K562 (cell line): ENCODE data around the gene WDR47. TPM values are rescaled to one million over a fixed set of nuclear protein-coding genes. Genes with fewer than 3 reads are reported as not detected.

Experiments used
- ATAC-seq: fragments of 200-7000 bp; cut with Tn5 transposase; 3 replicates; pipeline ENCODE4 v1.9.1; 2020; ENCODE audit warnings: moderate library complexity
- BruUV-seq: library from RNA; stranded (reverse); fragments of 400-500 nt; replicated peaks from 2 replicates; lab custom pipeline; 2021; lab: Mats Ljungman, UMichigan
- CTCF ChIA-PET: fragments of 300-600 bp; formaldehyde crosslinking; extraction: SDS; loops from one replicate; lab custom pipeline; 2021; ENCODE audit warnings: low intra/inter-chr PET ratio; lab: Yijun Ruan, JAX
- POLR2A ChIA-PET: fragments of 300-600, 350-650 bp; sonication (Branson Sonifier 250); formaldehyde crosslinking; extraction: SDS; loops from one replicate; lab custom pipeline; 2021; ENCODE audit warnings: antibody characterized with exemption, inconsistent platforms; lab: Yijun Ruan, JAX
- DNase-seq, 4 experiments: peaks; one replicate each; pipeline versions ENCODE4 v3.0.0 to v3.0.0-alpha.2; 2011 to 2018; ENCODE audit warnings: low spot score in 3 of 4, mixed read lengths in 3 of 4; ENCODE audit errors: extremely low read depth in 1 of 4
- FAIRE-seq: peaks from 2 replicates; lab custom pipeline; 2011; peaks lifted over from hg19 to GRCh38; lab: Jason Lieb, UNC
- H2AFZ ChIP-seq: 2 replicates; pipeline ENCODE4 v1.6.0; 2011; ENCODE audit warnings: low read depth, low read length, control low read depth, inconsistent platforms
- H3K27ac ChIP-seq: fragments of 200-600 bp; 3 replicates; pipeline ENCODE4 v1.8.0; 2011; ENCODE audit warnings: low read depth, mild to moderate bottlenecking, control low read depth, inconsistent platforms, low read length, moderate library complexity, mixed read lengths; ENCODE audit errors: extremely low read depth
- H3K27me3 ChIP-seq, 2 experiments: fragments of 300-600 bp in 1 of 2; 2 replicates in 1 of 2; 3 replicates in 1 of 2; pipeline versions ENCODE4 v1.6.0 to v1.8.0; 2011; ENCODE audit warnings: inconsistent platforms in 2 of 2, low read length in 2 of 2, mild to moderate bottlenecking in 1 of 2, mixed read lengths in 1 of 2, moderate library complexity in 1 of 2; ENCODE audit not compliant: control insufficient read depth in 2 of 2, insufficient read depth in 2 of 2
- H3K36me3 ChIP-seq: fragments of 300-600 bp; 3 replicates; pipeline ENCODE4 v1.8.0; 2011; ENCODE audit warnings: mild to moderate bottlenecking, low read length, inconsistent platforms; ENCODE audit not compliant: control insufficient read depth, insufficient read depth
- H3K4me1 ChIP-seq, 2 experiments: fragments of 200-600 bp in 1 of 2; replicated peaks in 1 of 2; 2 replicates in 1 of 2; 3 replicates in 1 of 2; pipeline versions ENCODE4 v1.5.1 to v1.8.0; 2011; ENCODE audit warnings: inconsistent platforms in 2 of 2, low read length in 2 of 2, mild to moderate bottlenecking in 1 of 2, mixed read lengths in 1 of 2, moderate library complexity in 1 of 2; ENCODE audit not compliant: control insufficient read depth in 2 of 2, insufficient read depth in 2 of 2
- H3K4me2 ChIP-seq: 2 replicates; pipeline ENCODE4 v1.6.1; 2011; ENCODE audit warnings: low read length, control low read depth, inconsistent platforms, mixed read lengths; ENCODE audit not compliant: insufficient read depth
- H3K4me3 ChIP-seq: fragments of 200-600 bp; sonication (generic), shearing (Covaris generic); 2 replicates; pipeline ENCODE4 v1.5.1; 2016; ENCODE audit warnings: control low read depth, inconsistent platforms
- H3K79me2 ChIP-seq: fragments of 200-600 bp; 3 replicates; pipeline ENCODE4 v1.8.0; 2011; ENCODE audit warnings: low read length, inconsistent platforms; ENCODE audit not compliant: control insufficient read depth, insufficient read depth
- H3K9ac ChIP-seq, 2 experiments: 2 replicates each; pipeline versions ENCODE4 v1.6.0 to v1.6.1; 2011; ENCODE audit warnings: low read depth in 2 of 2, low read length in 2 of 2, control low read depth in 1 of 2, inconsistent platforms in 1 of 2, mild to moderate bottlenecking in 1 of 2, mixed read lengths in 1 of 2; ENCODE audit not compliant: insufficient read depth in 1 of 2
- H3K9me1 ChIP-seq: one replicate; pipeline ENCODE4 v1.6.0; 2011; ENCODE audit warnings: inconsistent platforms, mild to moderate bottlenecking, low read length, moderate library complexity; ENCODE audit not compliant: control insufficient read depth, insufficient read depth
- H3K9me3 ChIP-seq: replicated peaks from 2 replicates; pipeline ENCODE4 v1.5.1; 2011; ENCODE audit warnings: low read depth, low read length, inconsistent platforms; ENCODE audit not compliant: control insufficient read depth, insufficient read depth
- H4K20me1 ChIP-seq: replicated peaks from 2 replicates; pipeline ENCODE4 v1.6.1; 2011; ENCODE audit warnings: low read length, inconsistent platforms, mixed read lengths; ENCODE audit not compliant: control insufficient read depth, insufficient read depth
- EHMT2 ChIP-seq: fragments of 450-650 bp; IDR thresholded peaks from 2 replicates; pipeline ENCODE4 v1.6.1; 2018; ENCODE audit warnings: antibody characterized with exemption
- FOXP1 ChIP-seq: sonication (generic); formaldehyde crosslinking; IDR thresholded peaks from 2 replicates; pipeline ENCODE4 v1.8.0; 2022; ENCODE audit warnings: mild to moderate bottlenecking, missing genetic modification reagents
- FUS ChIP-seq: fragments of 200-400 bp; formaldehyde crosslinking; optimal IDR thresholded peaks from 2 replicates; pipeline ENCODE3; 2017; ENCODE audit warnings: low read depth, low read length
- NFE2 ChIP-seq: IDR thresholded peaks from 2 replicates; pipeline ENCODE4 v1.6.1; 2014; ENCODE audit warnings: antibody characterized with exemption, low read depth
- NFYB ChIP-seq: IDR thresholded peaks from 2 replicates; pipeline ENCODE4 v1.6.1; 2011; ENCODE audit warnings: mild to moderate bottlenecking, moderate library complexity; ENCODE audit not compliant: insufficient read length; ENCODE audit errors: extremely low read depth
- RFX1 ChIP-seq: fragments of 450-650 bp; IDR thresholded peaks from 2 replicates; pipeline ENCODE4 v1.6.1; 2016; ENCODE audit warnings: mild to moderate bottlenecking, moderate library complexity
- RHOXF2B ChIP-seq: fragments of 250-450 bp; sonication (Bioruptor Pico); conservative IDR thresholded peaks from 2 replicates; pipeline ENCODE4 v1.5.1; 2021
- ZKSCAN3 ChIP-seq: fragments of 250-450 bp; sonication (Bioruptor Pico); IDR thresholded peaks from 2 replicates; pipeline ENCODE4 v1.4.0; 2020
- ZKSCAN8 ChIP-seq: fragments of 200-800 bp; sonication (Bioruptor generic); IDR thresholded peaks from 2 replicates; pipeline ENCODE4 v1.6.1; 2016; ENCODE audit warnings: missing genetic modification characterization, missing compliant biosample characterization
- ZNF263 ChIP-seq: sonication (generic); formaldehyde crosslinking; IDR thresholded peaks from 2 replicates; pipeline ENCODE4 v1.8.0; 2022; ENCODE audit warnings: mild to moderate bottlenecking, missing genetic modification reagents, borderline replicate concordance
- WGBS: fragments of 100-300 bp; shearing (Covaris generic); methylation state at CpG from one replicate; pipeline ENCODE4 v1.1.6; 2016; ENCODE audit warnings: low coverage, mixed read lengths; ENCODE audit not compliant: insufficient coverage; ENCODE audit errors: missing lambda C conversion rate; 5-methylcytosine and 5-hydroxymethylcytosine counted together
- in situ Hi-C: fragments of 300-500 bp; cut with MboI; formaldehyde crosslinking; loops from 4 replicates; pipeline ENCODE4 v1.15.0; 2018; ENCODE audit warnings: inconsistent platforms, mixed read lengths
- intact Hi-C: fragments of 100-400 bp; cut with micrococcal nuclease; formaldehyde crosslinking; loops from 2 replicates; pipeline ENCODE4 v1.14.2; 2022
- polyA plus RNA-seq, 8 experiments: library from polyadenylated mRNA; depleted of rRNA in 4 of 8; stranded (reverse) in 5 of 8; unstranded in 3 of 8; fragments of >200 nt; fragmentation: Nextera tagmentation in 2 of 8; fragmentation: Illumina TruSeq in 1 of 8; extraction: Ambion mirVana in 2 of 8; extraction: Trizol in 1 of 8; gene quantifications; 2 replicates each; pipeline versions ENCODE4 v1.2.1 to v1.2.3, GENCODE V29; 2011 to 2014; ENCODE audit warnings: inconsistent platforms in 1 of 8, missing spikeins in 1 of 8
- total RNA-seq, 7 experiments: library from RNA; depleted of rRNA in 6 of 7; stranded (reverse); fragments of >200 nt in 6 of 7; fragmentation: Illumina TruSeq in 2 of 7; extraction: Trizol in 2 of 7; gene quantifications; 2 replicates each; pipeline versions ENCODE4 v1.2.1 to v1.2.3, GENCODE V29; 2011 to 2021; ENCODE audit warnings: low replicate concordance in 1 of 7
- TF ChIP-seq, protein P1 (sequence below): IDR thresholded peaks from 3 replicates; pipeline ENCODE4 v1.6.1; 2011; ENCODE audit warnings: borderline replicate concordance, mild to moderate bottlenecking; ENCODE audit not compliant: insufficient read length, insufficient read depth
- TF ChIP-seq, protein P2 (sequence below), 2 experiments: IDR thresholded peaks; 2 replicates each; pipeline ENCODE4 v1.6.1; 2012; ENCODE audit warnings: improper control_type of control experiment in 2 of 2, low read depth in 2 of 2, low read length in 2 of 2, borderline replicate concordance in 1 of 2
- TF ChIP-seq, protein P3 (sequence below): fragments of 150-350 bp; IDR thresholded peaks from 2 replicates; pipeline ENCODE4 v1.6.1; 2014; ENCODE audit warnings: low read depth, mild to moderate bottlenecking, low read length, borderline replicate concordance

WDR47 gene
- total and polyA plus RNA-seq, 9 of the 15 experiments (the other 6 are each of a cell fraction or from before 2014, with no cell fraction given): 1.3 to 10.1 (median 4.9) TPM

DNA sequence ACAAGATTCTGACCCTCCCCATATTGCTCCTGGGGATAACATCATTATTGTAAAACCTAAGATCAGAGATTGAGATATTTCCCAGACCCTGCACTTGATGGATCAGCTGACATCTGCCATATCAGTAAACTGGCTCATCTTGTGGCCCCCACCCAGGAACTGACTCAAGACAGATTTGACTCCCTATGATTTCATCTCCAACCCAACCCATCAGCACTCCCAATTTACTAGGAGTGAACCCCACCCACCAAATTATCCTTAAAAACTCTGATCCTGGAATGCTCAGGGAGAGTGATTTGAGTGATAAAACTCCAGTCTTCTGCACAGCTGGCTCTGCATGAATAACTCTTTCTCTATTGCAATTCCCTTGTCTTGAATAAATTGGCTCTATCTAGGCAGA, 72.6 kb downstream of the WDR47 start (continued):
- TF ChIP-seq NFYB (no peak), RFX1 (no peak)

DNA sequence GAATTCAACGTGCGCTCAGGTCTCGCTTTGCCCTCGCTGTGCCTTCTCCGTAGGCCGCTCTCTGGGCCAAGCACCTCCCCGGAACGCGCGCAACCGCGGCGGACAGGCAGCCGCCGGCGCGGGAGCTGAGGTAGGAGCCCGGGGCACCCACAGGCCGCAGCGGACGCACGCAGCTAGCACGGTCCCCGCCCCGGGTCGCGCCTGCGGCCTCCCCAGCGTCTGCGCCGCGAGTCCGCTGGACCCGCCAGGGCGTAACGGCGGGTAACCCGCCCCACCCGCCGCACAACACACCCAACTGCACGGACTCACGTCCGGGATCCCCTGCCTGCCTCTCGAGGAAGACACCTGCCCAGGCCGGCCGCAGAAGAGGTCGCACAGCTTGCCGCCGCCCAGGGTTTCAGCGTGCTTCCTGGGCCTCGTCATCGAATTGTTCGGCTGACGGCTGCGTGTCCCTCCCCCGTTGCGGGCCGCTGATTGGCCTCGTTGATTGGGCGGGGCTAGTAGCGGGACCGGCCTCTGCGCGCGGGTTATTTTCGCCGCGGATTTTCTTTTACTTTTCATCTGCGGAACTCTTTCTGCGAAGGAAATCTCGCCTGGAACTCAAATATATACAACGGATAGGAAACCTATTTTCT, 78.7 kb downstream of the WDR47 start, which contains the start of gene CLCC1:
Gene CLCC1, minus strand, starts transcription at position 433 of the 635 bp plus-strand sequence. CDS start 13,047 bp downstream, outside the sequence.
- intact Hi-C loops (loop anchor here (5.0 kb wide), 3 partner anchors 51 to 149 kb away; partner anchors contain the start of genes ELAPOR1 and WDR47), in situ Hi-C loops (no loop called here)
- Histone ChIP-seq H3K4me1 (peaks cover 9 to 14% of the 10 kb centered on the region in 2 experiments; a peak in 4 of 5 replicates), H3K4me3 (peak within 1 kb of the TSS; percentile 65), H3K9me1 (no peaks in the 10 kb centered on the region), H3K9ac (peak within 1 kb of the TSS; percentile 90 to 96), H3K36me3 (peaks cover 22% of the 10 kb centered on the region), H2AFZ (peak within 1 kb of the TSS; percentile 91), H3K27ac (peak within 1 kb of the TSS; percentile 91), H3K27me3 (no peaks in the 10 kb centered on the region), H3K9me3 (no peaks in the 10 kb centered on the region), H3K79me2 (peaks cover 51% of the 10 kb centered on the region), H4K20me1 (peaks cover 10% of the 10 kb centered on the region), H3K4me2 (peak within 1 kb of the TSS; percentile 82)
- POLR2A ChIA-PET: interaction anchor here (0.5 to 3.2 kb wide), 12 partner anchors 9 to 257 kb away, joined by 3 to 36 read pairs (median 4); partner anchors contain the start of gene WDR47
- no TSS peak for BruUV-seq
- DNase-seq (peak; percentile 98), ATAC-seq (peak; percentile 95), FAIRE-seq (peak; percentile 80)
- WGBS: 1% methylated on average over 68 of the region's 72 CpGs
- CTCF ChIA-PET: interaction anchor here (1.2 kb wide), 1 partner anchor 137 kb away, joined by 3 read pairs; no protein-coding TSS in a partner anchor
- no peak for TF ChIP-seq ZKSCAN3 (CRISPR knock-in tag)
- TF ChIP-seq FOXP1 (CRISPR knock-in tag): peak; percentile 98
- peak; percentile 69 for TF ChIP-seq FUS
- TF ChIP-seq EHMT2: no peak
- TF ChIP-seq, protein P1, sequence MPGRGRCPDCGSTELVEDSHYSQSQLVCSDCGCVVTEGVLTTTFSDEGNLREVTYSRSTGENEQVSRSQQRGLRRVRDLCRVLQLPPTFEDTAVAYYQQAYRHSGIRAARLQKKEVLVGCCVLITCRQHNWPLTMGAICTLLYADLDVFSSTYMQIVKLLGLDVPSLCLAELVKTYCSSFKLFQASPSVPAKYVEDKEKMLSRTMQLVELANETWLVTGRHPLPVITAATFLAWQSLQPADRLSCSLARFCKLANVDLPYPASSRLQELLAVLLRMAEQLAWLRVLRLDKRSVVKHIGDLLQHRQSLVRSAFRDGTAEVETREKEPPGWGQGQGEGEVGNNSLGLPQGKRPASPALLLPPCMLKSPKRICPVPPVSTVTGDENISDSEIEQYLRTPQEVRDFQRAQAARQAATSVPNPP: no peak
- no peak; the same call in 1 of the 2 replicates for TF ChIP-seq NFE2
- TF ChIP-seq ZNF263 (CRISPR knock-in tag): peak; percentile 44; the same call in 1 of the 2 replicates
- TF ChIP-seq, protein P2, sequence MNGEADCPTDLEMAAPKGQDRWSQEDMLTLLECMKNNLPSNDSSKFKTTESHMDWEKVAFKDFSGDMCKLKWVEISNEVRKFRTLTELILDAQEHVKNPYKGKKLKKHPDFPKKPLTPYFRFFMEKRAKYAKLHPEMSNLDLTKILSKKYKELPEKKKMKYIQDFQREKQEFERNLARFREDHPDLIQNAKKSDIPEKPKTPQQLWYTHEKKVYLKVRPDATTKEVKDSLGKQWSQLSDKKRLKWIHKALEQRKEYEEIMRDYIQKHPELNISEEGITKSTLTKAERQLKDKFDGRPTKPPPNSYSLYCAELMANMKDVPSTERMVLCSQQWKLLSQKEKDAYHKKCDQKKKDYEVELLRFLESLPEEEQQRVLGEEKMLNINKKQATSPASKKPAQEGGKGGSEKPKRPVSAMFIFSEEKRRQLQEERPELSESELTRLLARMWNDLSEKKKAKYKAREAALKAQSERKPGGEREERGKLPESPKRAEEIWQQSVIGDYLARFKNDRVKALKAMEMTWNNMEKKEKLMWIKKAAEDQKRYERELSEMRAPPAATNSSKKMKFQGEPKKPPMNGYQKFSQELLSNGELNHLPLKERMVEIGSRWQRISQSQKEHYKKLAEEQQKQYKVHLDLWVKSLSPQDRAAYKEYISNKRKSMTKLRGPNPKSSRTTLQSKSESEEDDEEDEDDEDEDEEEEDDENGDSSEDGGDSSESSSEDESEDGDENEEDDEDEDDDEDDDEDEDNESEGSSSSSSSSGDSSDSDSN (IDR thresholded peaks at IDR 0.05; ENCODE audit: borderline replicate concordance in 1 of 2, low read depth in 2 of 2, low read length in 2 of 2): peak; percentile 93 to 94; a peak in 2 of 4 replicates
- TF ChIP-seq, protein P3, sequence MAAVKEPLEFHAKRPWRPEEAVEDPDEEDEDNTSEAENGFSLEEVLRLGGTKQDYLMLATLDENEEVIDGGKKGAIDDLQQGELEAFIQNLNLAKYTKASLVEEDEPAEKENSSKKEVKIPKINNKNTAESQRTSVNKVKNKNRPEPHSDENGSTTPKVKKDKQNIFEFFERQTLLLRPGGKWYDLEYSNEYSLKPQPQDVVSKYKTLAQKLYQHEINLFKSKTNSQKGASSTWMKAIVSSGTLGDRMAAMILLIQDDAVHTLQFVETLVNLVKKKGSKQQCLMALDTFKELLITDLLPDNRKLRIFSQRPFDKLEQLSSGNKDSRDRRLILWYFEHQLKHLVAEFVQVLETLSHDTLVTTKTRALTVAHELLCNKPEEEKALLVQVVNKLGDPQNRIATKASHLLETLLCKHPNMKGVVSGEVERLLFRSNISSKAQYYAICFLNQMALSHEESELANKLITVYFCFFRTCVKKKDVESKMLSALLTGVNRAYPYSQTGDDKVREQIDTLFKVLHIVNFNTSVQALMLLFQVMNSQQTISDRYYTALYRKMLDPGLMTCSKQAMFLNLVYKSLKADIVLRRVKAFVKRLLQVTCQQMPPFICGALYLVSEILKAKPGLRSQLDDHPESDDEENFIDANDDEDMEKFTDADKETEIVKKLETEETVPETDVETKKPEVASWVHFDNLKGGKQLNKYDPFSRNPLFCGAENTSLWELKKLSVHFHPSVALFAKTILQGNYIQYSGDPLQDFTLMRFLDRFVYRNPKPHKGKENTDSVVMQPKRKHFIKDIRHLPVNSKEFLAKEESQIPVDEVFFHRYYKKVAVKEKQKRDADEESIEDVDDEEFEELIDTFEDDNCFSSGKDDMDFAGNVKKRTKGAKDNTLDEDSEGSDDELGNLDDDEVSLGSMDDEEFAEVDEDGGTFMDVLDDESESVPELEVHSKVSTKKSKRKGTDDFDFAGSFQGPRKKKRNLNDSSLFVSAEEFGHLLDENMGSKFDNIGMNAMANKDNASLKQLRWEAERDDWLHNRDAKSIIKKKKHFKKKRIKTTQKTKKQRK: no peak
- TF ChIP-seq RHOXF2B (CRISPR knock-in tag): no peak
- TF ChIP-seq ZKSCAN8 (CRISPR knock-in tag): no peak
